Aorta (tissue), 5 donors: ENCODE data around the gene STIM1. TPM values are rescaled to one million over a fixed set of nuclear protein-coding genes. Genes with fewer than 3 reads are reported as not detected.

Source experiments
- ATAC-seq: fragments of 200-7000 bp; cut with Tn5 transposase; one replicate; pipeline ENCODE4 v1.9.1; 2022; ENCODE audit warnings: moderate library complexity; ENCODE audit not compliant: low FRiP score
- DNase-seq, 2 donors: peaks; one replicate each; pipeline ENCODE4 v3.0.0-alpha.2; 2020
- H3K27ac ChIP-seq, 2 donors: one replicate each; pipeline ENCODE4 v1.5.1; 2013; ENCODE audit warnings: low read length in 2 of 2, mild to moderate bottlenecking in 2 of 2, moderate library complexity in 2 of 2, control low read depth in 1 of 2, inconsistent platforms in 1 of 2, low read depth in 1 of 2
- H3K27me3 ChIP-seq, 2 donors: one replicate each; pipeline ENCODE4 v1.6.1; 2013; ENCODE audit warnings: control low read depth in 1 of 2, low read length in 1 of 2, mild to moderate bottlenecking in 1 of 2, moderate library complexity in 1 of 2; ENCODE audit not compliant: insufficient read depth in 2 of 2, control insufficient read depth in 1 of 2
- H3K36me3 ChIP-seq, 2 donors: one replicate each; pipeline ENCODE4 v1.6.1; 2013; ENCODE audit warnings: control low read depth in 1 of 2, low read length in 1 of 2, mild to moderate bottlenecking in 1 of 2; ENCODE audit not compliant: insufficient read depth in 2 of 2, control insufficient read depth in 1 of 2
- H3K4me1 ChIP-seq, 2 donors: one replicate each; pipeline ENCODE4 v1.6.1; 2013; ENCODE audit warnings: low read length in 2 of 2, control low read depth in 1 of 2, mild to moderate bottlenecking in 1 of 2, moderate library complexity in 1 of 2; ENCODE audit not compliant: insufficient read depth in 2 of 2, control insufficient read depth in 1 of 2
- H3K4me3 ChIP-seq, 2 donors: one replicate each; pipeline ENCODE4 v1.5.1; 2013; ENCODE audit warnings: low read length in 2 of 2, control low read depth in 1 of 2, mild to moderate bottlenecking in 1 of 2
- H3K9me3 ChIP-seq: one replicate; pipeline ENCODE4 v1.6.1; 2013; ENCODE audit warnings: mild to moderate bottlenecking, low read length; ENCODE audit not compliant: control insufficient read depth
- WGBS, 2 donors: extraction: QIAGEN DNeasy Blood & Tissue Kit; methylation state at CpG; one replicate each; pipeline ENCODE4 v1.1.7; 2013; 5-methylcytosine and 5-hydroxymethylcytosine counted together
- intact Hi-C, 2 donors: fragments of 100-400 bp; cut with DNase I; formaldehyde crosslinking; loops; one replicate each; pipeline versions ENCODE4 v1.14.2 to v1.15.0; 2022
- polyA plus RNA-seq, 2 donors: library from polyadenylated mRNA; stranded (reverse); fragments of 200-250 nt; gene quantifications; one replicate each; pipeline ENCODE4 v1.2.3, GENCODE V29; 2013
- total RNA-seq, 2 donors: library from RNA; stranded (reverse); fragmentation: NEBNext Ultra II Directional; extraction: Animal tissue kit (Norgen Biotek cat#: 25700); gene quantifications; one replicate each; pipeline ENCODE4 v1.2.1, GENCODE V29; 2021
- donor health status: healthy with polysubstance abuse.
- donor health status: Bipolar disorder and iron deficiency.
- donor health status: DM: no; HTN: no; CAD: no.
- donor health status: DM: no; HTN: no; CAD: no.
- donor health status: DM: yes; HTN: yes; CAD: no.

Gene STIM1
- total and polyA plus RNA-seq, 4 donors: 14.9 to 69.5 (median 48.8) TPM

DNA sequence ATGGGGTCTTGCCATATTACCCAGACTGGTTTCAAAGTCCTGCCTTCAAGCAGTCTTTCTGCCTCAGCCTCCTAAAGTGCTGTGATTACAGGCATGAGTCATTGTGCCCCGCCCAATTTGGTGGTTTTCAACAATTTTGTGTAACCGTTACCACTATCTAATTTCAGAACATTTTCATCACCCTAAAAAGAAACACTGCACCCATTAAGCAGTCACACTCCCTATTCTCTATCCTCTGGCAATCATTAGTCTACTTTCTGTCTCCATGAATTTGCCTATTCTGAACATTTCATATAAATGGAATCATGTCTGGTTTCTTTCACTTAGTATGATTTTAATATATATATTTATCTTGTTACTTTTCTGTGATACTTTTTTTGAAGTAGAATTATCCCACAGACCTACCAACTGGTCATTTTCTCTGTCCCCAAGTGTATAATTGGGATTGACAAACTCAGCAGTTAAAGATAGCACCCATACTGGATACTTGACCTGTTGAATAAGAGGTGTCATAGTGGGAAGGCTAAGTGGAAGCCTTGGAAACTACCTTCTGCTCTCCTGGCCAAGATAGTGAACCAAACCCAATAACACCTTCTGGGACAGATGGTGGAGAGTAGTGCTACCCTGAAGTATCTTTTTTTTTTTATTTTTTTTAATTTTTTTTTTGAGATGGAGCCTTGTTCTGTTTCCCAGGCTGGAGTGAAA is 64.8 kb downstream of the STIM1 start:
- peak in 1 of 2 donors; percentile 55 for DNase-seq
- H3K36me3 ChIP-seq: no peaks in the 10 kb centered on the region
- no peak overlapping the region for H3K27ac ChIP-seq

DNA sequence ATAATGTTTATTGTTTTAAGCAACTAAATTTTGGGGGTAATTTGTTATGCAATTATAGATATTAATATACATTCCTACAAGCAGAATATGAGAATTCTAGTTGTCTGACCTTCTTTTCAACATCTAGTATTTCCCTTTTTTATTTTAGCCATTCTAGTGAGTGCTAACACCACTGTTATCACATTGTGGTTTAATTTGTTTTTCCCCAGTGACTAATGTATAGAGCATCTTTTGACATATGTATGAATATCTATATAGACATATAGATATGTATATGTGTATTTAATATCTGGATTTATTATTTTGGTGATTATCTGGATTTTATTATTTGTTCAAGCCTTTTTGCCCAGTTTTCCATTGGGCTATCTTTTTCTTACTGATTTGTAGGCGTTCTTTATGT is 66.6 kb downstream of the STIM1 start:
- intact Hi-C loops: no loop called here
- H3K4me1 ChIP-seq: no peaks in the 10 kb centered on the region
- DNase-seq: no peak
- WGBS, 2 donors: 97 to 100% methylated on average over 1 of the region's 1 CpG
- H3K36me3 ChIP-seq: no peaks in the 10 kb centered on the region
- no peak overlapping the region for H3K27ac ChIP-seq
- no peak for ATAC-seq
- H3K27me3 ChIP-seq: no peaks in the 10 kb centered on the region
- H3K9me3 ChIP-seq: no peaks in the 10 kb centered on the region
- H3K4me3 ChIP-seq: no peak overlapping the region

More for the DNA sequence above, 64.8 kb downstream of the STIM1 start:
- H3K4me1 ChIP-seq: no peaks in the 10 kb centered on the region
- no peaks in the 10 kb centered on the region for H3K27me3 ChIP-seq
- WGBS, 2 donors: 62 to 63% methylated on average over 2 of the region's 2 CpGs
- peak; percentile 56 for ATAC-seq
- intact Hi-C loops: no loop called here
- H3K9me3 ChIP-seq: no peaks in the 10 kb centered on the region
- H3K4me3 ChIP-seq: no peak overlapping the region

DNA sequence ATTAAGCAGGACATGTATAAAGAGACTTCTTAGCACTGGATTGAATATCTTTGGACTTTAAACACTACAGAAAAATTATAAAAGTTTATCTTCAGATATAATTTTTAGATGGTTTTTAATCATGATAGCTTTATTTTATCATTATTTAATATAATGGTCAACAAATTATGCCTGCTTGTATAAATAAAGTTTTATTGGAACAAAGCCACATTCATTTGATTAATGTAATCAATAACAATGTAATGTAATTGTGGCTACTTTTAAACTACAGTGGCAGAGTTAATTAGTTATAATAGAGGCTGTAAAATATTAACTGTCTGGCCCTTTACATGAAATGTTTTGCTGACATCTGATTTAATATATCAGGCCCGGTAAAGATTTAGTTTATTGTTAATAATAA is 70.0 kb downstream of the STIM1 start:
- ATAC-seq (no peak), DNase-seq (no peak)
- Histone ChIP-seq H3K4me3 (no peak overlapping the region), H3K27me3 (no peaks in the 10 kb centered on the region), H3K9me3 (no peaks in the 10 kb centered on the region), H3K36me3 (no peaks in the 10 kb centered on the region), H3K4me1 (peaks cover 4 to 11% of the 10 kb centered on the region in 2 donors), H3K27ac (no peak overlapping the region)
- WGBS, 2 donors: 92 to 93% methylated on average over 1 of the region's 1 CpG
- intact Hi-C loops: no loop called here

DNA sequence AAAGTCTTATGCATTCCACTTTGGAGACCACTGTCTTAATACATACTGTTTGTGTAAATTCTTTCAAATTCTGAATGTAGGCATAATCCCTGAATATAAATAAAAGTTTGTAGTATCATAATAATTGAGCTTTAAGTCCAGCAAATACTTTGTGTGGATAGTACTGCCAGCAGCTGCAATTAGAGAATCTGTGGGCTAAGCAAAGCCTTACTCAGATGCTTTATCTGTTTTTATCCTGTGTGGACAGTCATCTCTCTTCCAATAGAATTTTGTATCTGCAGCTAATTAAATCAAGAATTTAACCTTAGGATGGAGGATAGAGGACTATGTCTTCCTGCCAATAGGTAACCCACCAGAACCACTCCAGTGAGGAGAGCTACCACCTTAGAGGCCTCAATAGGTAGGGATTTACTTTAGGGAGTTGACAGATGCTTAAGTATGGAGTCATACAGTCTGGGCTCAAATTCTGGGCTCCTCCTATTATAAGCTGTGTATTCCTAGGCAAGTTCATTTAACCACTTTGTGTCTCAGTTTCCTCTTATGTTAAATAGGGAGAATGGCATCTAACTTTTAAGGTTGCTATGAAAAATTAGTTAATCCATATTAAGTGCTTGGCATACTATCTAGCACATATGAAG is 71.1 kb downstream of the STIM1 start:
- no peaks in the 10 kb centered on the region for H3K36me3 ChIP-seq
- peaks cover 4 to 11% of the 10 kb centered on the region in 2 donors for H3K4me1 ChIP-seq
- H3K27ac ChIP-seq: no peak overlapping the region
- H3K27me3 ChIP-seq: no peaks in the 10 kb centered on the region
- ATAC-seq: no peak
- H3K4me3 ChIP-seq: no peak overlapping the region
- intact Hi-C loops: no loop called here
- no peaks in the 10 kb centered on the region for H3K9me3 ChIP-seq
- no peak for DNase-seq

DNA sequence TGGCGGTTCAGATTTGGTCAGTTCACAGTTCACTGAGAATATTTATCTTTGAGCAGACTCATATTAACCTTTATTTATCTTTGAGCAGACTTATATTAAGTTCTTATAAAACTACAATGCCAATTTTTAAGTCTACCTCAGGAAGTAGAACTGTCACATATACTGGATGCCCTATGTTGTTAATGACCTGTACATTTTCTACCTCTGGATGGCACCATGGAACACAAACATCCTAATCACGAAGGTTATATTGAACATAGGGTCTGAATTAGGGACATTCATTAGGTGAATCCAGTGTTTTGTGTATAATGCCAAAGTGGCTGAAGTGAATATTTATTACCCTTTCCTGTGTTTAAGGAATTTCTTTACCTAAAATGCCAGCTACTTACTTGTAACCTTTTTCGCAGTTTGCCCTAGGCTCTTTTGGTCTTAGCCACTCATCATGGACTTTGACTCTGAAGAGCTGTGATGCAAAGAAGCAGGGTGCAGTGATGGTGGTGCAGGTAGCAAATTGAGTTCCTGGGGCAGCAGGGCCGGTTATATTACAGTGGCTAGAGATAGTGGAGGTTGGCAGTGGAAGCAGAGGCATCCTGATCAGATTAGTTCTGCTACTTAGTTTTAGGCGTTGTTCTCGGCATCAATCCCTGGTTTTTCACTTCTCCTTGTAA is 71.8 kb downstream of the STIM1 start:
- peak overlapping the region in 1 of 2 donors; percentile 11 for H3K27ac ChIP-seq
- DNase-seq (no peak), ATAC-seq (no peak)
- peaks cover 4 to 11% of the 10 kb centered on the region in 2 donors for H3K4me1 ChIP-seq
- H3K9me3 ChIP-seq: no peaks in the 10 kb centered on the region
- H3K36me3 ChIP-seq: no peaks in the 10 kb centered on the region
- no peak overlapping the region for H3K4me3 ChIP-seq
- H3K27me3 ChIP-seq: no peaks in the 10 kb centered on the region
- intact Hi-C loops: no loop called here
- WGBS, 2 donors: 43 to 51% methylated on average over 6 of the region's 6 CpGs

- no peak for ATAC-seq
- no peak overlapping the region for H3K27ac ChIP-seq
These were observed 73.8 kb downstream of the STIM1 start for GRCh38 chr11:3929232-3929631.

GRCh38 chr11:3929649-3930048 is 74.2 kb downstream of the STIM1 start:
- DNase-seq: no peak
- peaks cover 4 to 11% of the 10 kb centered on the region in 2 donors for H3K4me1 ChIP-seq
- ATAC-seq: no peak
- WGBS, 2 donors: 42 to 45% methylated on average over 8 of the region's 8 CpGs
- intact Hi-C loops: no loop called here
- no peaks in the 10 kb centered on the region for H3K9me3 ChIP-seq
- H3K36me3 ChIP-seq: no peaks in the 10 kb centered on the region
- H3K4me3 ChIP-seq: no peak overlapping the region
- no peaks in the 10 kb centered on the region for H3K27me3 ChIP-seq
- H3K27ac ChIP-seq: no peak overlapping the region

More at GRCh38 chr11:3929232-3929631, 73.8 kb downstream of the STIM1 start:
- Histone ChIP-seq H3K4me1 (peaks cover 4 to 11% of the 10 kb centered on the region in 2 donors), H3K36me3 (no peaks in the 10 kb centered on the region), H3K4me3 (no peak overlapping the region), H3K9me3 (no peaks in the 10 kb centered on the region), H3K27me3 (no peaks in the 10 kb centered on the region)
- WGBS, 2 donors: 4 to 10% methylated on average over 1 of the region's 1 CpG
- DNase-seq: no peak
- intact Hi-C loops: no loop called here

- 95 to 97% methylated on average over 2 of the region's 2 CpGs for WGBS, 2 donors
- Histone ChIP-seq H3K4me1 (peaks cover 4 to 7% of the 10 kb centered on the region in 2 donors), H3K27me3 (no peaks in the 10 kb centered on the region), H3K9me3 (no peaks in the 10 kb centered on the region), H3K36me3 (no peaks in the 10 kb centered on the region), H3K27ac (no peak overlapping the region), H3K4me3 (no peak overlapping the region)
- DNase-seq: no peak
- no peak for ATAC-seq
- intact Hi-C loops: no loop called here
These were observed 77.2 kb downstream of the STIM1 start for GRCh38 chr11:3932698-3933097.
